Ovary (tissue), 3 donors: ENCODE measurements around the gene CXCR2.

Source experiments
- CTCF ChIP-seq, 3 donors: fragments of 450-650 bp in 2 of 3; fragments of 200-600 bp in 1 of 3; IDR thresholded peaks; one replicate each; pipeline versions ENCODE4 v1.5.1 to v1.8.0; 2016 to 2022; ENCODE audit warnings: antibody characterized with exemption in 3 of 3, mild to moderate bottlenecking in 1 of 3
- POLR2A ChIP-seq: fragments of 450-650 bp; IDR thresholded peaks from one replicate; pipeline ENCODE4 v1.6.1; 2017; ENCODE audit warnings: antibody characterized with exemption, mild to moderate bottlenecking, moderate library complexity
- donor health status: DM: no; HTN: no; CAD: no.

- TF ChIP-seq CTCF (IDR thresholded peaks at IDR 0.05) (no peak), POLR2A (no peak)
Observed at GRCh38 chr2:218081063-218081462, 44.8 kb upstream of the CXCR2 start.
